Measurements from ENCODE around the gene CARMIL1.

GRCh38 chr6:25619217-25619616 lies 340.0 kb downstream of the CARMIL1 start:
- TF ChIP-seq POLR2A (IDR thresholded peaks at IDR 0.05): no peak
- TF ChIP-seq CTCF (IDR thresholded peaks at IDR 0.05 in 8 of 11, conservative IDR thresholded peaks at IDR 0.05 in 3 of 11): no peak
- TF ChIP-seq POLR2AphosphoS5 (IDR thresholded peaks at IDR 0.05): no peak

Measured in spleen (tissue), 7 donors.